Activated CD4-positive, alpha-beta T cell treated with anti-CD3 and anti-CD28 coated beads, Interleukin-2, amount 50 U/mL, for 48 hours (primary cell): ENCODE data around the gene ZMIZ1.

Experiments used
- DNase-seq, 2 experiments: peaks; one replicate each; pipeline ENCODE4 v3.0.0-alpha.2; 2020

ZMIZ1 gene, protein sequence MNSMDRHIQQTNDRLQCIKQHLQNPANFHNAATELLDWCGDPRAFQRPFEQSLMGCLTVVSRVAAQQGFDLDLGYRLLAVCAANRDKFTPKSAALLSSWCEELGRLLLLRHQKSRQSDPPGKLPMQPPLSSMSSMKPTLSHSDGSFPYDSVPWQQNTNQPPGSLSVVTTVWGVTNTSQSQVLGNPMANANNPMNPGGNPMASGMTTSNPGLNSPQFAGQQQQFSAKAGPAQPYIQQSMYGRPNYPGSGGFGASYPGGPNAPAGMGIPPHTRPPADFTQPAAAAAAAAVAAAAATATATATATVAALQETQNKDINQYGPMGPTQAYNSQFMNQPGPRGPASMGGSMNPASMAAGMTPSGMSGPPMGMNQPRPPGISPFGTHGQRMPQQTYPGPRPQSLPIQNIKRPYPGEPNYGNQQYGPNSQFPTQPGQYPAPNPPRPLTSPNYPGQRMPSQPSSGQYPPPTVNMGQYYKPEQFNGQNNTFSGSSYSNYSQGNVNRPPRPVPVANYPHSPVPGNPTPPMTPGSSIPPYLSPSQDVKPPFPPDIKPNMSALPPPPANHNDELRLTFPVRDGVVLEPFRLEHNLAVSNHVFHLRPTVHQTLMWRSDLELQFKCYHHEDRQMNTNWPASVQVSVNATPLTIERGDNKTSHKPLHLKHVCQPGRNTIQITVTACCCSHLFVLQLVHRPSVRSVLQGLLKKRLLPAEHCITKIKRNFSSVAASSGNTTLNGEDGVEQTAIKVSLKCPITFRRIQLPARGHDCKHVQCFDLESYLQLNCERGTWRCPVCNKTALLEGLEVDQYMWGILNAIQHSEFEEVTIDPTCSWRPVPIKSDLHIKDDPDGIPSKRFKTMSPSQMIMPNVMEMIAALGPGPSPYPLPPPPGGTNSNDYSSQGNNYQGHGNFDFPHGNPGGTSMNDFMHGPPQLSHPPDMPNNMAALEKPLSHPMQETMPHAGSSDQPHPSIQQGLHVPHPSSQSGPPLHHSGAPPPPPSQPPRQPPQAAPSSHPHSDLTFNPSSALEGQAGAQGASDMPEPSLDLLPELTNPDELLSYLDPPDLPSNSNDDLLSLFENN

DNA sequence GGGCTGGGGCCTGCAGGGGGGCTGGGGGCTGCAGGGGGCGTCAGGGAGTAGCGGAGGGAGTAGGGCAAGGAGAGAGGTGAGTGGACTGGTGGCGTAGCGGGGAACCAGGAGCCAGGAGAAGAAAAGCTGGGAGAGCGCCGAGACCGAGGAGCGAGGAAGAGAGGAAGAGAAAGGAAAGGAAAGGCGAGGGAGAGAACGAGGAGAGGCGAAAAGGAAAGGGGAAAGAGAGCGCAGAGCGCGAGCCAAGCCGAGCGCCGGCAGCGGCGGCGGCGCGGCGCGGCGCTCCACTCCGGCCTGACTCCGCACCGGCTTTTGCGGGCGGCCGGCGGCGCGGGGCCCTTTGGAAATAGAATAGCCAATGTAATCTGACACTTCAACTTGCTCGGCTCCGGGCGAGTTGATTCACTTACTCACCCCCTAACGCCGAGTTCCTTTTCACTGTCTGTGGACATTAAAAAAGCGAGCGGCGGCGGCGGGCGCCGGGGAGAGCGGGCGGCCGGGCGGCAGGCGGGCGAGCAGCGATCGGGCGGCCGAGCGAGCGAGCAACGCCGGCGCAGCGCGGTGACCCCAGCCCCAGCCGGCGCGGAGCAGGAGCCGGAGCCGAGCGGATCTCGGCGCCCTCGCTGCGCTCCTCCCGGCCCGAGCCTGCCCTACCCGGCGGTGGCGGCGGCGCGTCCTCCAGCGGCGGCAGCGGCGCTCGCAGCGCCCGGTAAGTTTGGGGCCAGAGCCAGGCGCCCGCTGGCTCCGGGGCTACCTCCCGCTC lies at the start of gene ZMIZ1:
Gene ZMIZ1 (plus strand): TSS at position 405 of the 763 bp plus-strand sequence. CDS start 132,667 bp downstream, outside the sequence.
- peak; percentile 81 to 86 for DNase-seq

DNA sequence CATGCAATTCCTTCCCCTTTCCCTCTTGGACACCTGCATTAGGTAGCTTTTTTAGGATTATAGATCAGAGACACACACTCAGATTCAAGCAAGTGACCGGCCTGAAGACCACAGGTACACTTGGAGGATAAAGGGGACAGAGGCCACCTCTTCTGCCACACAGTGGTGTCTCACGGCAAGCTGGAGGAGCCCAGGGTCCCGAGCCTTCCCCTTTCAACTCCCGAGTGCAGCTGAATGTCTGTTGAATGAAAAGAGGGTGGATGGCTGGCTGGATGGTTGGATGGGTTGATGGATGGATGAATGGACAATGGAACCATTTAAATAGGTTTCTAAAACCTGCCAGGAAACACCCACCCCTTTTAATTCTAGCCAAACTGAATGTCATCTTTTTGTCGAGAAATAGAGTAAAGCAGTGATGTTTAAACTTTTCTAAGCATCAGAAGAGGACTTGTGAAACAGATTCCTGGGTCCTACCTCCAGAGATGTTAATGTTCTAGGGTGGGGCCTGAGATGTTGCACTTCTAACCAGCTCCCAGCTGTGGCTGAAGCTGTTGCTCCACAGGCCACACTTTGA lies 49.2 kb upstream of the ZMIZ1 start:
- no peak for DNase-seq

DNA sequence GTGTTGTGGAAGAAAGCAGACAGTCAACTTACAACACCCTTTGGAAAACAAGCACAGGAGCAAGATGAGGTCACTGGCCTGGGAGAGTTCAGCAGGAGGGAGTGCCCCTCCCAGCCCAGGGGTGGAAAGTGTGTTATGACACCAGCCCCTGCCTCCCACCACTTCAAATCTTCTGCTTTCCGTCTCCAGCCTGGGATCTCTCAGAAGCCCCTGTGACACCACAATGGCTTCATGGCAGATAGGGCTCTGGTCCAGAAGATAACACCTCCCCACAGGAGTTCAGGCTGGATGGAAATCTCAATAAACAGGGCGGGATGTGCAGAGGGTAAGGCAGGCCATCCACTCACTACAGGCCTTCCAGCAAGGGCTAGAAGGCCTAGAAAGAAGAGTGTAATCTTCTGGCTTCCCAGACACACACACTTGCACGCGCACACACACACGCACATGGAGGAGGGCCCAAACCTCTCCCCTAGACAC lies 48.7 kb upstream of the ZMIZ1 start:
- DNase-seq: no peak

DNA sequence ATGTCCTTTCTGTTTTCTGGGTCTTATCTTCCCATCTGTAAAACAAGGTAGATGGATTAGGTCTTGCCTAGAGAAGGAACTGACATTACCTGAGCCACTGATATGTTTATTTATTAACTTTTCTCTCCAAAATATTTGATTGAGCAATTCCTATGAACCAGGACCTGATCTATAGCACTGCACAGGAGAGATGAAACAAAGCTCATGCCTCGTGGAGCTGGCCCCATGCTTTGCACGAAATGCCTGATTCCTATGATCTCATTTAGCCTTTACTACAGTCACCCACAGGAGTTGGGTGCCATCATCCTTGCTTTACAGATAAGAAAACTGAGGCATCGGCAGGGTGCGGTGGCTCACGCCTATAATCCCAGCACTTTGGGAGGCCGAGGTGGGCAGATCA lies 48.2 kb upstream of the ZMIZ1 start:
- DNase-seq: no peak

DNA sequence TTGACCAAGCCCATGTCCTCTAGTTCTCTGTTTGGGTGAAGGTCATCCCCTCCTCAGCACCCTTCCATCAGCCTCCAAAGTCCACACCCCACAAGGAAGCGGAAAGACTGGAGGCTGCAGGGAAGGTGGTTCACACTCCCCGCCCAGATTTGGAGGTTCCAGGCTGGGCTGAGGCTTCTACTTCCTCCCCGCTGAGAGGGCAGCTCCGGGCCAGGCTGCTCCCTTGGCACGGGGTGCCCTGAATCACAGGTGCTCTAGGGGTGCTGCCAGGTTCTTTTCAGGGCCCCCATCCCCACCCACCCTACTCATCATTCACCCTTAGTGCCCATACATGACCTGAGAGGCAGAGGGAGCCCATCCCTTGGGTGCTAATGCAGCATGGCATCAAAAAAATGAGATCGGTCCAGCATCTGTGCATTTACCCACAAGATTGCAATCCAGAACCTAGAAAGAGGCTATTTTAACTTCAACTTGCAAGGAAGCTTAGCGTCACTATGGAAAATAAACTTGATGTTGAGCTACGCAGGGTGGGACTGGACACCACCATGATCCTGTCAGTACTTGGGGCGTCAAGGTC lies 47.3 kb upstream of the ZMIZ1 start:
- no peak for DNase-seq

DNA sequence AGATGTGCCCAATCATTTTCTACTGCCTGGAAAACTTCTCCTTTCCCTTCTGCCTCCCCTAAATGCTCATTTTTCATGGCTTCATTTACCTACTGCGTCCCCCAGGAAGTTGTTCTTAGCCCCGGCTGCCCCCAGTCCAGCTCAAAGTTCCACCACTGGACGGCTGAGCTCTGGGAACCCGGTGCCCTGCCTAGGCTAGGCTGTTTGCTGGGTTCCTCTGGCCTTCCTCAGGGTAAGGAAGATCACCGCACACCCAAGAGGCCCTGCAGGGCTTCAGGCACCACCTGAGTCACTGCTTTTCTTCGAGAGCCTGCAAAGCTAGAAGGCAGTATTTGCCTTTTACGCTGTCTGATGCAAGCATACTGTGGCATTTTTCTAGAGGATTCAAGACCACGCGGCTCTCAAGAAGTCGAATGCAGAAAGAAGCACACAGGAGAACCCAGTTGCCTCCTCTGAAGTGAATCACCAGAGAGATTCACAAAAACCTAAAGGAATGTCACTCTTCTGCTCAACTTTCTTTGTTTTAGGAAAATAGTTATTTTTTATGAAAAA lies 46.7 kb upstream of the ZMIZ1 start:
- no peak for DNase-seq

DNA sequence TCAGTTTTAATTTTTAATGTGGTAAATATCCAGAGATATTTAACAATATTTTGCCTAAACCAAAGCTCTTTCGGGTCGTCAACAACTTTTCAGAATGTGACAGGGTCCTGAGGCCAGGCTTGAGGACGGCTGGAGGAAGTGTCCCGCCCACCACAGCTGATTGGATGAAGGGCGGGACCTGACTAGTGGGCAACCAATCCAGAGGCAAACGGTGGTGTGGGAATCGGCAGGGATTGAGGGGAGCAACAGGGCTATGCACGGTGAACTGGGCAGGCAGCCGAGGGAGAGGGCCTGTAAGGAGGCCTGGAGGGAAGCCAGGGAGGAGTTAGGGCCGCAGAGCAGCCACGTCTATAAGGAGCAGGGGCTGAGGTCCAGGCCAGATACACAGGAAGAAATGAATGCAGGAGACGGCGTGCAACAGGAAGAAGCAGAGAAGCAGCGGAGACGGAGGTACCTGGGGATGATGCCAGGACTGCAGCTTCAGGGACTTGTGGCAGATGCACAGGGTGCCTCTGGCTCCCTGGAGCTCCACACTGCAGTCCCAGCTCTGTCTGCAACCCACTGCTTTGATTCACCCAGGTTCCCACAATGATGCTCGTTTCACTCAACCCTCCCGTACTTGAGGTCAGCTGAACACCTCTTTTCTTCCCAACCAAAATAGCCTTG lies 46.1 kb upstream of the ZMIZ1 start:
- no peak for DNase-seq

DNA sequence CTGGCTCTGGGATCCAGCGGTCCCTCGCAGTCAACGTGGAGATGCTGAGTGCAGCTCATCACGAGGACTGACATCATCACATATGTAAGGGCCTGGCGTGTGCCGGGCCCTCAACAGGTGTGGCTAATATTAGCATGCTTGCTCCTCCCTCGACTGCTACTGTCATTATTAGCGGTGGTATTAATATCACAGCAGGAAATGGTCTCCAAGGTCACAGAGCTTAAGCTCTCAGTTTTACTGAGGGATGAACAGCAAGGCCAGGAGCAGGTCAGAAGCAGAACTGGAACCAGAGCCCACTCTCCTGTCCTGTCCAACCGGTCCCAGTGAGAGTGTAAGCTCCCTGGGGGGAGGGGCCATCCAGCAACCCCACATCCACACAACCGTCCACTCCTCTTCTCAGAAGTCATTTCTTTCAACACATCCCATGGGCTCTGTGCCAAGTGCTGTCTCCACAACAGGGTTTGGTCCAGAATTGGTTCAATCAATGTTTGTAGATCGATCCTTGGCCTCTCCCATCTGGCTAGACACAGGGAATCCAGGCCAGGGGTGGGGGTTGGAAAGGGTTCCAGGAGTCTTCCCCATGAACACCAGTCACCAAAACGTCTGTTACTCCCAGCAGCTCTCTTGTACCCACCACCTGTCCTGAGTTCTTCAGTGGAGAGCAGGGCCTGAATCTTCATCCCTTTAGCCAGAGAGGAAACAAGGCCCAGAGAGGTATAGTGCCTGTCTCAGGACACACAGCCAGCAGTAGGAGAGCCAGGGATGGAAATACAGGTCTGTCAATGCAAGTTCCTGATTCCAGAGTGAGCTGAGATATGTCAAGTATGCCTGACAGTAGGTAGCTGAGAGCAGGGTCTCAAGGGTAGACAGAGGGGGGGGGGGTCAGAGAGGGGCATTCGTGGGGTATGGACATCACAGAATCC lies 45.3 kb upstream of the ZMIZ1 start:
- no peak for DNase-seq

DNA sequence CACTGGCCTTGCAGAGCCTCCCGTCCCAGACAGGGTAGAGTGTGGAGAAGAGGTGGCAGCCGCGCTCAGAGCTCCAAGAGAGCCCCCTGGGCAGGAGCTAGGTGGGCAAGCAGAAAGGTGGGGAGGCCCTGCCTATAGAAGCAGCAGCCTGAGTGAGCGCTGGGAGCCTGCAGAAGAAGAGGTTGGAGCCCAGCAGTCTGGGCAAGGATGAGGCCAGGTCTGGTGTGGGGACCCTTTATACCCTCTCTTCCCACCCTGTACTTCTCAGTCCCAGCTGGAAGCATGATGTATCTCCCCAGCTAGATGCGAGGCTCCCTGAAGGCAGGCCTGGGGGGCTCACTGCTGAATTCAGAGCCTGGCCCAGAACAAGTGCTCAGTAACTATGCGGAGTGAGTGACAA lies 44.5 kb upstream of the ZMIZ1 start:
- DNase-seq: no peak

DNA sequence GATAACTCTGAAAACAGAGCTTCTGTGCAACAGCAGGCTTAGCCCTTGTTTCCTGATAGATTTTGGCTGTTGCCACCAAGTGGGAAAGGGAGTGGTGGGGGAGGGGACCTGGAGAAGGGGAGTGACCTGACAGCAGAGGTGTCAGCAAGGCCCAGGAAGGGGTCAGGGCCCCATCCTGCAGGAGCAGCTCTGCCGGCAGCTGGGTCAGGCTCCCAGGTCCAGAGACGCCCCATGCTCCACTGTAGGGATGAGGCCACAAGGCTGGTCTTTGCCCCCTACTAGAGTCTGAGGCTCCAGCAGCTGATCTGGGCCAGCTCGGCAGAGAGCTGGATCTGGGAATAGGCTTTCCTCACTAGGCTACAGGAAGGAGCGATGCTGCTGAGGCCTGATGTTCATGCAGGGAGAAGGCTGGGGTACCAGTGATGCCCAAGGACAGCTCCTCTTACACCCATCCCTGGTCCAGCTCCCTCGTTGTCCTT lies 44.0 kb upstream of the ZMIZ1 start:
- DNase-seq: no peak

DNA sequence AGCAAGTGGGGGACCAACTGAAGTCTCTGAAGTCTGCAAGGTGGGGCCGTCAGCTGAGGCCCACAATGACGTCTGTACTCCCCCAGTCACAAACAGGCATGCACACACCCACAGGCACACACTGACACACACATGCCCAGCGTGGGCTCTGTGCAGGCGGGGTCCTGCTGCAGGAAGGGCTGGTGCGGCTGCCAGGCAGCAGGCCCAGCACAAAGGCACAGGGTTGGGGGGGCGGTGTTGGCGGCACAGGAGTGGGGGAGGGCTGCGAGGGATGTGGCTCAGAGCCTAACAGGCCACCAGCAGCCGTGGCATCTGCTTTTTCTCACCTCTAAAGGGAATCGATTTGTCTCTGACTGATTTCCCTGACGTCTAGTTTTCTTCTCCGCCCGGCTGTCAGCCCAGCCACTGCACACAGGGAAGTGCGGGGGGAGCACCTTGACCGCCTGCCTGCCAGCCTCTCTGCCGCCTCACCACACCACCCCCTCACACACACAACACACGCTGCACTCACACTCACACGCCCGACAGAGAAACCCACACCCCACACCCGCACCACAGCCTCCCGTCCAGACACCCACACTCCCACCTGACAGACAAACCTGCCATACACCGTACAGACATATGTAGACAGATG lies 43.5 kb upstream of the ZMIZ1 start:
- peak; percentile 4 to 20 for DNase-seq

DNA sequence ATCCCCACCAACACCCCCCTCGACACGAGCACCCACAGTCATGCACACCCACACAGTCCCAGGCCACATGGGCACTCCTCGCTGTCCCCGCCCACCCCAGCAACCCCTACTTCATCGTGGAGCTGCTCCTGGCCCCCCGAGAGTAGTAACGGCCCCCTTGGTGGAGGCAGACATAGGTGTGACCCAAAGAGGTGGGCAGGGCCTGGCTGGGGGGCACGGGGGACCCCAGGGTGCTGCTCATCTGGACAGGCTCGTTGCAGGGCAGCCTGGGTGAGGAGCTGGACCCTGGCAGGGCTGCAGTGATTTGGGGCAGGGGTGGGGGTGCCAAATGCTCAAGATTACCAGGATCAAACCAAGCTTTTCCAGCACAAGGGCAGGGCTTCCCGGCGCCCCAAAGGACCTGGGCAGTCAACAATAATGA lies 42.4 kb upstream of the ZMIZ1 start:
- no peak for DNase-seq

DNA sequence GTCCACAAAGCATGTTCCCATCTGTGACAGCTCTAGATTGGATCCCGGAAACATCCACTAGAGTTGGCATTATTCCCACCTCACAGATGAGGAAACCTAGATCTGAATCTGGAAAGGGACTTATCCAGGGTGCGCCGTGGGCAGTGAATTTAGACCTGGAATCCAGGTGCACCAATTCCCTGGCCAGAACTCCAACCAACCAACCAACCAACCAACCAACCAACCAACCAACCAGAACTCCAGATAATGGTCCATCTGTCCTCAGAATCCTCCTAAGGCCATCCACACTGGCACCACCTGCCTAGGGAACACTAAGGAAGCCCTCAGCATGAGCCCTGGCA lies 42.0 kb upstream of the ZMIZ1 start:
- no peak for DNase-seq

DNA sequence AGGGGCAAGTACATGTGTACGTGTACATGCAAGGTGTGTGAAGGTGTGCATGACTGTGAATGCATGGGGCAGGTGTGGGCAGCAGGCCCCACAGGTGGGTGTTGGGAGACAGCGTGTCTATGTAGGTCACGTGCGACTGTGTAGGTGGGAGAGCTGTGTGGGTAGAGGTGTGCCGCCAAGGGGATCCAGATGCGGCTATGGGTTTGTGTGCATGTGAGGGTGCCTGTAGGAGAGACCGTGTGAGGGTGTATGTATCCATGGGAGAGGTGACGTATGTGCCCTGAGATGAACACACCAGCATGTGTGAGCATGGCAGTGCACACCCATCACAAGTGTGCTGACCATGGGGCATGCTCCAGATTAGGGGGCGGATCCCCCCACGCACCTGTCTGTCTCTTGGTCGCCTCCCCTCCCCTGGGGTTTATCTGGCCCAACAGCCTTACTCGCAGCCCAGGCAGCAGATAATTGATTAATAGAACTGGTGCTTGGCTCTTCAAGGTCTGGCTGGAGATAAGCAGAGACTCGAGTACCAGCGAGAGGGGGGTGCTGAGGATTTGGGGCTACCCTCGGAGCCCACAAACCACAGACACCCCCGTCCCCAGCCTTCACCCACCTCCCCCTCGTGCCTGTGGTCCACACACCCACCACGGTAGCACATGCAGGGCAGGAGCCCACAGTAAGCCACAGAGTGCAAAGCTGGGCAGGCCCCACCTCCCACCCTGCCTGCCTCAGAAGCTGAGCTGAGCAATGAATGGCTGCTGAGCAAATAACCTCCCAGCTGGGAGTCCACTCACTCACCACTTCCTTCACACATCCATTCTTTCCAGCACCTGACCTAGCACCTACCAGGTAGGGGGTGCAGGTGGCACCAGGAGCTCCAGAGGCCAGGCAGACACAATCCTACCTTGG lies 41.4 kb upstream of the ZMIZ1 start:
- peak; percentile 8 to 28 for DNase-seq

DNA sequence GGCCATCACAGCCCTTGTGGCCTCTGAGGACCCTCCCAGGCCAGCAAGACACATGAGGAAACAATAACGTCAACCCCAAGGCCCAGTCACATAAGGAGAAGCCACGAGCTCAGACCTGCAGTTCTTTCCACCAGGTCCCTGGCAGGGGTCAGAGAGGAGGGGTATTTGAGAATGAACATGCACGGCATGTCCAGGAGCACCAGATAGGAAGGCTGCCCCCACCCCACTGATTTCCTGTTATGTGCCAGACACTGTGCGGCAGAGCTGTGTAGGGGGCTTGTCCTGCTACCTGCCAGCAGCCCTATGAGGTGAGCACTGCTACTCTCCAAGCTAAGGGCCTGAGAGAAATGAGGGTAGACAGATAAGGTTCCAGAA lies 40.7 kb upstream of the ZMIZ1 start:
- DNase-seq: no peak

DNA sequence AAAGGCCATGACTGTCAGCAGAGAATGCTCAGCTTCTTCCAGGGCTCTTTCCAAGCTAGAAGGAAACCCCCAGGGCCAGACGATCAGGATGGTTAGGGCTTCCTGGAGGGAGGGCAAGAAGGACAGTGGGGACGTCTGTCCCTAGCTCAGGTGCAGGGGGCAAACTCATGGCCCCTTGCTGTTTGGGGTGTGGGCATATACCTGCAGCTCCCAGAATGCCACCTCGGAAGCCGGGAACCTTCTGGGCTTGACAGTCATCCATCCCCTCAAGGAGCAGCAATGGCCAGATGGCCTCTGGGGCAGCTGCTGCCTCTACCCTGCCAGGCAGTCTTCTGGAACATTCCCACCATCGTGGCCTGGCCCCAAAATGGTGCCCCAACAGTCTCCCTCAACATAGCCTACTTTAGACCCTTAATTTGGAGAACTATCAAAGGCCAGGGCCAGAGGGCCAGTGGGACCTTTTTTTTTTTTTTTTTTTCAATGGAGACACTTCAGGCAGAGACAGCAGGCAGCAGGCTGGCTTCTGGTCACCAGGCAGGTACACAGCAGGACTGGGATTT lies 40.2 kb upstream of the ZMIZ1 start:
- no peak for DNase-seq

DNA sequence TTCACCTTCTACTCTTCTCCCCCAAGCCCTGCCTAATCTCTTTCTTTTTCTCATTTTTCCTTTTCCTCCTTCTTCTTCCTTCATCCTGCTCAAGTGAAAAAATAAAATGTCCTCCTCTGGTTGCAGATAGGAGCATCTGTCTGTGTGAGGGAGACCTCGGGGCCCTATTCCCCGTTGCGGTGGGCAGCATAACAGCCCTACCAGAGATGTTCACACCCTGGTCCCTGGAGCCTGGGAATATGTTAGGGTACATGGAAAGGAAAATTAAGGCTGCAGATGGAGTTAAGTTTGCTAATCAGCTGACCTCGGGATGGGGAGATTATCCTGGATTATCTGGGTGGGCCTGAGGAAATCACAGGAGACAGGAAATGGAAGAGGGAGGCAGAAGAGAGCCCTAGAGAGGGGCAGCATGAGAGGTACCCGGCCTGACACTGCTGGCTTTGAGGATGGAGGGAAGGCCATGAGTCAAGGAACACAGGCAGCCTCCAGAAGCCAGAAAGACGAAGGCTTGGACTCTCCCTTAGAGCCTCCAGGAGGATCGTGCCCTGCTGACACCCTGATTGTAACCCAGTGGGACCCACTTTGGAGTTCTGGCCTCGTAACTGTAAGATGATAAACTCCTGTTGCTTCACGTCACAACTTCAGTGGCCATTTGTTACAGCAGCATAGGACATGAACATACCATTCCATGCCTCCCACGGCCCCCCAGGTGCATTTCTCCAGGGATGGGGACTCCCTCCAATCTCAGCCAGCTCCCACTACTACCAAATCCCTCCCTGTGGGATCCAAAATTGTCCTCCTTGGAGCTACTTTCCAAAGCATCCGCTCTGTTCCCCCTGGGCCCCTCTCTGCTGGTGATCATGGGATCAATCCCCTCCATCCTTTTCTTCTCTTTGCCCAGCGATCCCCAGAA lies 39.0 kb upstream of the ZMIZ1 start:
- no peak for DNase-seq
